CD4-positive, alpha-beta memory T cell (primary cell): ENCODE measurements around the gene WFIKKN1. TPM values are rescaled to one million over a fixed set of nuclear protein-coding genes. Genes with fewer than 3 reads are reported as not detected.

Source experiments
- CTCF ChIA-PET: fragments of 350-600 bp; sonication (Branson Sonifier 250); formaldehyde crosslinking; loops from one replicate; lab custom pipeline; 2021; ENCODE audit warnings: inconsistent platforms; ENCODE audit not compliant: partially characterized antibody; lab: Charles Lee
- POLR2A ChIA-PET: fragments of 350-600 bp; sonication (Branson Sonifier 250); formaldehyde crosslinking; loops from one replicate; lab custom pipeline; 2021; ENCODE audit not compliant: partially characterized antibody; lab: Charles Lee
- DNase-seq, 5 donors: peaks; one replicate each; pipeline versions ENCODE4 v3.0.0 to v3.0.0-alpha.2; 2020 to 2022; ENCODE audit warnings: mixed read lengths in 1 of 5
- H3K27ac ChIP-seq: one replicate; pipeline ENCODE4 v1.7.0; 2013; ENCODE audit warnings: low read depth, low read length
- H3K27me3 ChIP-seq: 2 replicates; pipeline ENCODE4 v1.7.0; 2013; ENCODE audit warnings: mild to moderate bottlenecking, low read length, moderate library complexity; ENCODE audit not compliant: insufficient read depth
- H3K36me3 ChIP-seq: 2 replicates; pipeline ENCODE4 v1.7.0; 2013; ENCODE audit warnings: mild to moderate bottlenecking, low read length, moderate library complexity; ENCODE audit not compliant: insufficient read depth
- H3K4me1 ChIP-seq: 2 replicates; pipeline ENCODE4 v1.7.0; 2013; ENCODE audit warnings: mild to moderate bottlenecking, low read length, moderate library complexity; ENCODE audit not compliant: insufficient read depth
- H3K4me3 ChIP-seq, 2 donors: one replicate each; pipeline ENCODE4 v1.7.0; 2013; ENCODE audit warnings: low read length in 2 of 2, mild to moderate bottlenecking in 1 of 2
- H3K9me3 ChIP-seq, 2 donors: one replicate each; pipeline ENCODE4 v1.7.0; 2013; ENCODE audit warnings: low read length in 2 of 2, control low read depth in 1 of 2; ENCODE audit not compliant: control insufficient read depth in 1 of 2
- H3K27ac Mint-ChIP-seq, 7 donors: one replicate each; pipeline ENCODE4 v1.8.0; 2020 to 2021; ENCODE audit warnings: mixed read lengths in 7 of 7, mild to moderate bottlenecking in 6 of 7, inconsistent platforms in 3 of 7, moderate library complexity in 3 of 7
- H3K27me3 Mint-ChIP-seq, 2 donors: one replicate each; pipeline ENCODE4 v1.8.0; 2020 to 2021; ENCODE audit warnings: mixed read lengths in 2 of 2
- H3K36me3 Mint-ChIP-seq, 2 donors: one replicate each; pipeline ENCODE4 v1.8.0; 2020 to 2021; ENCODE audit warnings: mixed read lengths in 2 of 2, inconsistent platforms in 1 of 2, mild to moderate bottlenecking in 1 of 2
- H3K4me1 Mint-ChIP-seq, 4 donors: one replicate each; pipeline ENCODE4 v1.8.0; 2020 to 2021; ENCODE audit warnings: mixed read lengths in 4 of 4, mild to moderate bottlenecking in 1 of 4
- H3K4me3 Mint-ChIP-seq, 8 donors: one replicate each; pipeline ENCODE4 v1.8.0; 2020 to 2021; ENCODE audit warnings: mixed read lengths in 8 of 8, mild to moderate bottlenecking in 7 of 8, moderate library complexity in 6 of 8, inconsistent platforms in 3 of 8
- H3K9me3 Mint-ChIP-seq, 8 donors: one replicate each; pipeline ENCODE4 v1.8.0; 2020 to 2021; ENCODE audit warnings: mixed read lengths in 8 of 8, mild to moderate bottlenecking in 5 of 8, inconsistent platforms in 3 of 8, moderate library complexity in 1 of 8
- intact Hi-C: fragments of 100-400 bp; cut with micrococcal nuclease; formaldehyde crosslinking; loops from one replicate; pipeline ENCODE4 v1.15.1; 2023
- polyA plus RNA-seq, 2 donors: library from polyadenylated mRNA; unstranded; fragments of 300-500 nt; fragmentation: Illumina TruSeq; gene quantifications; one replicate each; pipeline ENCODE4 v1.2.3, GENCODE V29; 2021
- total RNA-seq, 2 experiments: library from RNA; stranded (reverse); gene quantifications; one replicate each; pipeline ENCODE4 v1.2.3, GENCODE V29; 2021

WFIKKN1 gene
- total and polyA plus RNA-seq, 4 experiments from 2014 or later: 0.09 to 0.86 (median 0.67) TPM; not detected in 1

DNA sequence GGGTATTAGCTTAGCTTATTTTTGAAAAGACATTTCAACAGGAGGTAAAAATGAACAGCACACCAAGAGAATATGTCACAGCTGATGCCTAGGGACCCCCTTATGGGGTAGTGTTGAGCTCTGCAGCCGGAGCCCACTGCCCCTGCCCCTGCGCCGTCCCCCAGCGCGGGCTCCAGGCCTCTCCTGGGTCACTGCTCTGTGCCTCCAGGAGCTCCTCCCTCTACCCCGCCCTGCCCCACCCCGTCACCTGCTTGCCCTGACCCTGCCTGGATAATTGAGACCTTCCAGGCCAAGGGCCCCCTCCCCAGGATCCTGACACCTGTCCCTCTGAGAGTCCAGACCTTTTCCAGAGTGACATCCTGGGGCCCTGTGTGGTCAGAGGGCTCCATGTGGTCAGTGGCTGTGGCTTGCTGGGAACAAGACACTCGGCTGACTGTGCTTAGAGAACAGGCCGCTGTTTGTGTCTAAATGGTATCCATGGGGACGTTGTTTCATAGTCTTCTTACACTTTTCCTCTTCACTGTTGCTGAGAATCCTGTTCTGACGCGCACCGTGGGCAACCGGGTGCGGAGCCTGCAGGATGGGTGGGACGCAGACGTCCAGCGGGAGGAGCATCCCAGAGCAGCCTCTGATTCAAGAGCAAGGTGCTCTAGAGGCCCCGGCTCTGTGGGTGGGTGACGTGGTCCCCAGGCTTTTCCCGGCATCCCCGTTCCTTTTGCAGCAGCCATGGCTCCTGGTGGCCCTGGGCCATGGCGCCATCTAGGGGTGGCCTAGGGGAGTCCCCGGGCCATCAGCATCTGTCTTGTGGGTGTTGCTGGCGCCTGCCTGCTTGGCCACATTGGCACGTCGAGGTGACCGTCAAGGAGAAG lies 20.0 kb upstream of the WFIKKN1 start:
- POLR2A ChIA-PET: interaction anchor here (1.1 kb wide), 1 partner anchor 26 kb away, joined by 3 read pairs; the partner anchor contains the start of gene METTL26
- H3K9me3 Mint-ChIP-seq: no peaks in the 10 kb centered on the region
- intact Hi-C loops: loop anchor here (2.0 kb wide), 1 partner anchor 32 kb away; no protein-coding TSS in a partner anchor

DNA sequence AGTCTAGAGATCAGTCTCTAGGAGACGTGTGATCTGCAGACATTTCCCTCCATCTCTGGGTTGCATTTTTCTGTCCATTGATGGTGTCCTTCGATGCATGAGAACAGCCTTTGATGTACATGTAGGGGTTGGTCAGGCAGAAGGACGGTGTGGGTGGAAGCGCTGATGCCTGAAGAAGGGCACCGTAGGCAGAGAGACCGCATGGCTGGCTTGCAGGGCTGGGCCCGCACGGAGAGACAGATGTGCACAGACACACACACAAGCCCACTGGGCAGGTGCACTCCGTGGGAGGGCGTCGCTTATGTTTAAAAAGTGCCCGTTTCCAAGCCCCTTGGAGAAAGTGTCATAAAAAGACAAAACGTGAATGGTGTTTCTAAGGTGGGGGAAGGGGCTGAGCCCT lies 15.7 kb upstream of the WFIKKN1 start:
- H3K4me1 Mint-ChIP-seq: peaks cover 3 to 16% (median 10%) of the 10 kb centered on the region in 4 donors
- Histone ChIP-seq H3K36me3 (no peaks in the 10 kb centered on the region), H3K9me3 (no peaks in the 10 kb centered on the region), H3K4me3 (no peak overlapping the region), H3K27me3 (no peaks in the 10 kb centered on the region), H3K4me1 (no peaks in the 10 kb centered on the region), H3K27ac (no peak overlapping the region)
- intact Hi-C loops: no loop called here
- no peak for DNase-seq
- H3K36me3 Mint-ChIP-seq: peaks cover 0 to 6% of the 10 kb centered on the region in 2 donors
- no peaks in the 10 kb centered on the region for H3K27me3 Mint-ChIP-seq
- H3K27ac Mint-ChIP-seq: no peak overlapping the region
- POLR2A ChIA-PET: no interaction called here
- CTCF ChIA-PET: no interaction called here
- H3K9me3 Mint-ChIP-seq: peaks cover 0 to 3% (median 0%) of the 10 kb centered on the region in 8 donors
- no peak overlapping the region for H3K4me3 Mint-ChIP-seq

More for the DNA sequence above, 20.0 kb upstream of the WFIKKN1 start:
- Mint-ChIP-seq H3K36me3 (peaks cover 0 to 6% of the 10 kb centered on the region in 2 donors), H3K4me3 (no peak overlapping the region), H3K27ac (peak overlapping the region in 3 of 7 donors; percentile 8 to 22 (median 19)), H3K27me3 (no peaks in the 10 kb centered on the region), H3K4me1 (peaks cover 3 to 17% (median 9%) of the 10 kb centered on the region in 4 donors)
- no peaks in the 10 kb centered on the region for H3K27me3 ChIP-seq
- no peaks in the 10 kb centered on the region for H3K36me3 ChIP-seq
- no peaks in the 10 kb centered on the region for H3K9me3 ChIP-seq
- H3K4me3 ChIP-seq: no peak overlapping the region
- CTCF ChIA-PET: interaction anchor here (0.8 to 2.1 kb wide), 2 partner anchors 15 to 23 kb away, joined by 3 to 4 read pairs; no protein-coding TSS in a partner anchor
- DNase-seq: peak; percentile 44 to 57 (median 51)
- no peak overlapping the region for H3K27ac ChIP-seq
- no peaks in the 10 kb centered on the region for H3K4me1 ChIP-seq

DNA sequence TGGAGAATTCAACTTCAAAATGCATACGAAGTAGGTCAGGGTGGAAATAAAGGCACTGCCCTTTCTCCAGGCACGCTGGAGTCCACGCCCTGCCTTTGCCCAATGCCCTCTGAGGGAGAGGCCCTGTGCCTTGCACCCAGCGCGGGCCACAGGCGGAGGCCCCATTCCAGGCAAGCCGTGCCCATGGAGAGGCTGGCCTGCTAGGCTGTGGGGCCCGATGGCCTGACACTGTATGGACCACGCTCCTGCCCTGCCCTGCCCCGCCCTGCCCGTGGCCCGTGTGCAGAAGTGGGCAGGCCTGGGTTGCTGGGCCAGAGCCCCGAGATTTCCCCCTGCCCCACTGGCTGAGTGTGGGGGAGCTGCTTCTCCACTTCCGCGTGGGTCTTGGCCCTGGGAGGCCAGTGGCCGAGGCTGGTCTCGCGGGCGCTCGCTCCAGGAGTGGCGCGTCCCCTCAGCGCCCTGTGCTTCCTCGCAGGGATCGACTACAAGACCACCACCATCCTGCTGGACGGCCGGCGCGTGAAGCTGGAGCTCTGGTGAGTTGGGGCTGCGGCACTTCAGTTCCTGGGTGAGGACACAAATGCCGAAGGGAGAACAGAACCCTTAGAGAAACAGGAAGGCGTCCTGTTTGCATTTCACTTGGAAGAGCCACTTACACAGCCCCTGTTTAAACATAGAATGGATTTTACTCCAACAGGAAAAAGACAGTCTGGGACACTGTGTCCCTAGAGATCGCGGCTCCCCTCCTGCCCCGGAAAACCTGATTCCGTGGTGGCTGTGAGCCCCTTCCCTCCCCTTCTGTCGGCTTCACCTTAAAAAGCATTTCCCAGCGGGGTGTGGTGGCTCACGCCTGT lies 13.8 kb upstream of the WFIKKN1 start:
- Histone ChIP-seq H3K27ac (no peak overlapping the region), H3K4me1 (no peaks in the 10 kb centered on the region), H3K36me3 (no peaks in the 10 kb centered on the region), H3K9me3 (no peaks in the 10 kb centered on the region), H3K4me3 (no peak overlapping the region), H3K27me3 (no peaks in the 10 kb centered on the region)
- Mint-ChIP-seq H3K9me3 (peaks cover 0 to 3% (median 0%) of the 10 kb centered on the region in 8 donors), H3K4me3 (no peak overlapping the region), H3K36me3 (peaks cover 0 to 6% of the 10 kb centered on the region in 2 donors), H3K27me3 (no peaks in the 10 kb centered on the region), H3K27ac (no peak overlapping the region), H3K4me1 (peaks cover 0 to 10% (median 7%) of the 10 kb centered on the region in 4 donors)
- POLR2A ChIA-PET: no interaction called here
- intact Hi-C loops: no loop called here
- no peak for DNase-seq
- CTCF ChIA-PET: no interaction called here

DNA sequence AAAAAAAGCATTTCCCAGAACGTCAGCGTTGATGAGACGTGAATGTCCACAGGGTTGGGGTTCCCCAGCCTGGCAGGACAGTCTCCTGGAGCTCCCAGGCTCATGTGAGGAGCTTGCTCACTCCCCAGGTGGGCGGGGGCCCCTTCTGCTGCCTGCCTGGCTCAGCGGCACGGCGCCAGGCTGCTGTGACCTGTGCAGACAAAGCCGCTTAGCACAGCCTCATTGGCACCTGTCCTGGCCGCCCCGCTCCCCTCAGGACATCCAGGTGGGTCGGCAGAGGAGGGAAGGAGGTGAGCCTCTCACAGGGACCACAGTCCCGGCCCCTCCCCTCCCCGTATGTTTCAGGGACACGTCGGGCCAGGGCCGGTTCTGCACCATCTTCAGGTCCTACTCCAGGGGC lies 12.9 kb upstream of the WFIKKN1 start:
- H3K27ac Mint-ChIP-seq: no peak overlapping the region
- intact Hi-C loops: no loop called here
- POLR2A ChIA-PET: no interaction called here

DNA sequence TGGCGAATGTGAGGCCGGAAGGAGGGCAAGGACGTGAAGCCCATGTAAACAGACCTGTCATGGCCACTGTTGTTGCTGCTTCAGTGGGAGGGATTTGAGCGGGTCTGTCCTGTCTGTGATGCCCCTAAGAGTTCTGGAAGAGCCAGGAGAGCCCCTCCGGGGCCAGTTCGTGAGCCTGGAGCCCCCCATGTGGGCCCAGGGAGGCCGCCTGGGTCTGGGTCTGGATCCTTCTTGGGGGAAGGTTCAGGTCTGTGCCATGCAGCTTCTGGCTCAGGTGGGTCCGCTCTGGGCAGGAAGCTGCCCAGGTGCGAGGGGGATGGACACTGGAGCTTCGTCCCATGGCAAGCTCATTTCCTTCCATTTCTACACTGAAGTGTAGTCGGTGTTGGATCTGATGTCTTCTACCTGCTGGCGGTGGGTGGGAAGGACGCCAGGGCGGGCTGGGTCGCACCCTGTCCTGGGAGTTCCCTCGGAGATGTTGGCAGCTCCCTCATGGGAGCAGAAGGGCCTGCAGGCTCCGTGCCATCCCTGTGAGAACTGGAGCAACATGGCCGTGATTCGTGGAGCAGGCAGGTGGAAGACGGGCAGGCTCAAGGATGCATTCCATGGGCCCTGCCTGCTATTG lies 11.2 kb upstream of the WFIKKN1 start:
- no peak overlapping the region for H3K4me3 ChIP-seq
- peaks cover 0 to 3% (median 0%) of the 10 kb centered on the region in 8 donors for H3K9me3 Mint-ChIP-seq
- H3K27ac ChIP-seq: no peak overlapping the region
- no peak overlapping the region for H3K4me3 Mint-ChIP-seq
- no peaks in the 10 kb centered on the region for H3K4me1 ChIP-seq
- intact Hi-C loops: no loop called here
- DNase-seq: no peak
- no peaks in the 10 kb centered on the region for H3K27me3 Mint-ChIP-seq
- ChIA-PET POLR2A (no interaction called here), CTCF (no interaction called here)
- H3K36me3 Mint-ChIP-seq: peaks cover 0 to 5% of the 10 kb centered on the region in 2 donors
- no peaks in the 10 kb centered on the region for H3K36me3 ChIP-seq
- H3K9me3 ChIP-seq: no peaks in the 10 kb centered on the region
- no peaks in the 10 kb centered on the region for H3K27me3 ChIP-seq
- H3K4me1 Mint-ChIP-seq: peaks cover 0 to 10% (median 4%) of the 10 kb centered on the region in 4 donors
- no peak overlapping the region for H3K27ac Mint-ChIP-seq

More for the DNA sequence above, 12.9 kb upstream of the WFIKKN1 start:
- CTCF ChIA-PET: no interaction called here
- Histone ChIP-seq H3K4me3 (no peak overlapping the region), H3K36me3 (no peaks in the 10 kb centered on the region), H3K4me1 (no peaks in the 10 kb centered on the region), H3K9me3 (no peaks in the 10 kb centered on the region), H3K27me3 (no peaks in the 10 kb centered on the region), H3K27ac (no peak overlapping the region)
- peaks cover 0 to 6% of the 10 kb centered on the region in 2 donors for H3K36me3 Mint-ChIP-seq
- H3K4me3 Mint-ChIP-seq: no peak overlapping the region
- H3K4me1 Mint-ChIP-seq: peaks cover 0 to 10% (median 7%) of the 10 kb centered on the region in 4 donors
- no peak for DNase-seq
- H3K9me3 Mint-ChIP-seq: peaks cover 0 to 3% (median 0%) of the 10 kb centered on the region in 8 donors
- H3K27me3 Mint-ChIP-seq: no peaks in the 10 kb centered on the region

DNA sequence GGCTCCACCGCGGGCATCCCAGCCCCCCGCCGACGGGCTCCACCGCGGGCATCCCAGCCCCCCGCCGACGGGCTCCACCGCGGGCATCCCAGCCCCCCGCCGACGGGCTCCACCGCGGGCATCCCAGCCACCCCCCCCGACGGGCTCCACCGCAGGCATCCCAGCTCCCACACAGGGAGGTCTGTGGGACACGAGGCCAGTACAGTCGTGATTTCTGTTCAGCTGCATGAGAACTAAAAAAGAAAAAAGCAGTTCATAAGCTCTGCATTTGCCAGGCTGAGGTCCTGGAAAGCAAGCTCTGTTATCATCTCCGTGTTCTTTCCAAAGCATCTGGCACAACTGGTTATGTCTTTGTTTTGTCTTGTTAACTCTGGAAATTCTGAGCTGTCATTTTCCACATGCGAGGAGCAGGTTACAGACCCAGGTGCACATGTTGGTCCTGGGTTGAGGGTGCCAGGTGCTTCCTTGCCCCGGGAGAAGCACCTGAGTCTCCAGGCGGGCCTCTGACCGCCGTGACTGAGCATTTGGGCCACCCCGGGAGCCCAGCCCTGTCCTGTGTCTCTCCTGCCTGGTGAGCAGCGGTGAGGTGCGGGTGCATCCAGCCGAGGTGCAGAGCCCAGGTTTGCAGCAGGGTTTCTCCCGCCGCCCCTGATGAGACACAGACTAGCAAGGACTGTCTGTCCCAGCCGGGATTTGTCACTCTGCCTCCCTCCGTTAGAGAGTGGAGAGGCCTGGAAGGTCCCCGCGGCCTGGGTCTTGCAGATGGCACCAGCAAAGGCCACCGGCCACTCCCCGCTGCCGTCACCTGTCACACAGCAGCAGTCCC lies 9.9 kb upstream of the WFIKKN1 start:
- intact Hi-C loops: no loop called here
- H3K4me1 Mint-ChIP-seq: peaks cover 0 to 6% (median under 1%) of the 10 kb centered on the region in 4 donors

More for the DNA sequence above, 9.9 kb upstream of the WFIKKN1 start:
- no peaks in the 10 kb centered on the region for H3K9me3 ChIP-seq
- no peaks in the 10 kb centered on the region for H3K27me3 Mint-ChIP-seq
- peaks cover 0 to 2% of the 10 kb centered on the region in 2 donors for H3K36me3 Mint-ChIP-seq
- no peaks in the 10 kb centered on the region for H3K4me1 ChIP-seq
- no peaks in the 10 kb centered on the region for H3K36me3 ChIP-seq
- no peak overlapping the region for H3K4me3 Mint-ChIP-seq
- H3K27ac Mint-ChIP-seq: no peak overlapping the region
- ChIA-PET CTCF (no interaction called here), POLR2A (no interaction called here)
- H3K27ac ChIP-seq: no peak overlapping the region
- H3K9me3 Mint-ChIP-seq: peaks cover 0 to 3% (median 0%) of the 10 kb centered on the region in 8 donors
- H3K4me3 ChIP-seq: no peak overlapping the region
- peak in 1 of 5 donors; percentile 34 for DNase-seq
- no peaks in the 10 kb centered on the region for H3K27me3 ChIP-seq
